Left colon (tissue), 2 donors: ENCODE data around the gene AKAP11. TPM values are rescaled to one million over a fixed set of nuclear protein-coding genes. Genes with fewer than 3 reads are reported as not detected.
A peak's percentile ranks its signal among the peaks of the same experiment; 100 is the strongest.

ENCODE experiments used
- ATAC-seq: fragments of 200-7000 bp; cut with Tn5 transposase; one replicate; pipeline ENCODE4 v1.9.1; 2020; ENCODE audit warnings: mild to moderate bottlenecking, moderate library complexity
- DNase-seq, 2 donors: peaks; one replicate each; pipeline ENCODE4 v3.0.0-alpha.2; 2020
- intact Hi-C, 2 donors: fragments of 100-400 bp; cut with DNase I in 1 of 2; cut with micrococcal nuclease in 1 of 2; formaldehyde crosslinking; loops; one replicate each; pipeline versions ENCODE4 v1.11.2 to v1.14.0; 2022; cut with DNase I, micrococcal nuclease
- total RNA-seq, 2 donors: library from RNA; stranded (reverse); fragmentation: NEBNext Ultra II Directional; extraction: Animal tissue kit (Norgen Biotek cat#: 25700); gene quantifications; one replicate each; pipeline ENCODE4 v1.2.1, GENCODE V29; 2021
- donor health status: DM: no; HTN: no; CAD: no.
- donor health status: DM: yes; HTN: yes; CAD: no.

Gene AKAP11
- total RNA-seq, 2 donors from 2014 or later = 20.7 to 26.9 TPM

DNA sequence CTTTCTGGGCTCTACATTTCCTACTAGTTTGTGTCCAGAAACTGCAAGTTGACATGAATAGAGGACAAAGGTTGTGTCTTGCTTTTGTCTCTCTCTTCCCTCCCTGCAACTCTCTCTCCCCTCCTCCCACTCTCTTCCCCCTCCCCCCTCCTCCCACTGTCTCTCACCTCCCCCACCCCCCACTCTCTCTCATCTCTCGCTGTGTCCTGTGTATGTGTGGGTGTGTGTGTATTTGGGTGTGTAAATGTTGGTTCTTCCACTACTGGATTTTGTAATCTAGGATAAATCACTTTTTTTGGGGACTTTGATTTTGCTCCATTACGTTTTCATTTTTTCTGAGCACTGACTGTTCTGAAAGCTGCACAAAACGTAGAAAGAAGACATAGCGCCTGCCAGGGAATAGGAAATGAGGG, 48.4 kb downstream of the AKAP11 start:
- DNase-seq (no peak), ATAC-seq (peak; percentile 64)

DNA sequence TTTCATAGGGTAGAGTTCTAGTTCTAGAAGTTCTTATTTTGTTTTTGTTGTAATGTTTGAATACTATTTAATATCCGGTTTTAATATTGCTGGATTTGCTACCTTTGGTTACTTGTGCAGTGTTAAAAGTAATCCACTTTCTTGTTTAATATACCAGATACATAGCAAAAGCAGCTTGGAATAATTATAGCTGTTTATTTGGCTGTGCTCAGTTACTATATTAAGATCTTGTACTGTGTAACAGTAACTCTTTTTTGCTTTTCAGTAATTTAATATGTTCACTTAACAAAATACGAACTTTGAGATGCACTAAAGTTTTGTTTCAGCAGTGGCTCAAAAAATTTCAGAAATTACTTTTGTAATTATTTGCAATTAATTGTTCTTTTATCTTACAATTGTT, 50.9 kb downstream of the AKAP11 start:
- DNase-seq = no peak
- intact Hi-C loops = no loop called here
- ATAC-seq = no peak

More for the DNA sequence above, 48.4 kb downstream of the AKAP11 start:
- intact Hi-C loops = no loop called here

DNA sequence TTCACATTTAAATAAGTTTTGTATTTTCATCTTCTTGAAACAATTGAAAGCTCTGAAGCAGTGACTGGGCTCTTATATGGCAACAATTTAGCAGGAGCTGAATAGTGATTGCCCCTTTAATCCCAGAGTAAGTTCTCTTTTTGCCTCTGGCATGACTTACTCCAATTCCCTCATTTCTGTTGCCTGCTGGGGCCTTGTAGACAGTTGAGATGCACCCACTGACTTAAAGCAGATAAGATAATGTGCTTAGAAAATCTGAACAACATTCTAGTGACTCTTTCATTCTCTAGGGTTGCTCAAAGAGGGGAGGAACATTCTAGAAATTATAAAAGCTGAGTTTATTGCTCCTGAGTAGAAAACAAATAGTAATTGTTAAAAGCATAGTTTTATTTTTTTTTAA, 52.8 kb downstream of the AKAP11 start:
- intact Hi-C loops = no loop called here
- DNase-seq (no peak), ATAC-seq (no peak)

DNA sequence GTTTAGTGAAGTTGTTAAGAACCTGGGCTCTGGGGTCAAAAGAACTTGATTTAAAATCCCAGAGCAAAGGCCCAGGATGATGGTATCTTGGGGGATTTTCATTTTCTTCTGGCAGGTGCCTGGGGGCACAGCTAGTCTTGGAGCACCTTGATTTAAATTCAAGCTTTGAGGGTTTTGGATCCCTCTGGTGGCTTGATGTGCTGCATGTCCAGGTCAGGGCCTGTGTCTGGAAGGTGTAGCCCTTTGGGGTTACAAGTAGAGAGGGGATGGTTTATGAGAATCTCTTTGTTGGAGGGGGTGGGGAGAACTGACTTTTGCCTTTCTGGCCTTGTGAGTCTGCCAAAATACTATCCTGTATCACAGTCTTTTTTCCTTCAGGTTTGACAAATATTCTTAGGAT, 55.8 kb downstream of the AKAP11 start:
- ATAC-seq = no peak
- DNase-seq = no peak
- intact Hi-C loops = no loop called here

DNA sequence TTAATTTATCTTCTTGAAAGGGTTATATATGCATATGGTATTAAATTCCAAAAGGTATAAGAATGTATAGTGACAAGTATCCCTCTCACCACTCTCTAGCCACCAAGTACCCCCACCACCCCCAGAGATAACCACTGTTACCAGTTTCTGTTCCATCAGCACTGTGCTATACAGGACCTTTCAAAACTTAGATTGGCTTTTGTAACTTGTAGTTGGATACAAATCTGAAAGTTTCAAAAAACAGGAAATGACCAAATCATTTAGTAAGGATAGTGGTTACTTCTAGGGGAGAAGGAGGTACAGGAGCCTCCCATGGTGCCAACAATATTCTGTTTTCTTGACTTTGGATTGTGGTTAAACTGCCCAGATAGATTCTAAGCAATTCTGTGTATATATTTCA, 56.7 kb downstream of the AKAP11 start:
- DNase-seq (no peak), ATAC-seq (no peak)
- intact Hi-C loops = no loop called here

DNA sequence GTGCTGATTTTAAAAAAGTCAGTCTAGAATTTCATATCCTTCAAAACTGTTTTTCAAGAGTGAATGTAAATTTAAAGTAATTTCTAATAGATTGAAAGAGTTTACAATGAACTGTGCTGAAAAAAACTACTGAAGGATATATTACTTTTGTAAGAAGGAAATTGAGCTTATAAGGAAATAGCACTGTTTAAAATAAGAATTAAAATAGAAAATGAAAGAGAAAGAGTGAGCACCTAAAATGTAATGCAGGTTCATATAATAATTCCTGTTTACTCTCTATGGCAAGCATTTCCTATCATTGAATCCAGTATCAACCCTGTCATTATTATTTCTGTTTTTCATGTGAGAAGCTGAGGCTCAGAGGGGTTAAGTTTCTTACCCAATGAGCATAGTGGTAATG, 57.3 kb downstream of the AKAP11 start:
- no peak for DNase-seq
- ATAC-seq = peak; percentile 54
- intact Hi-C loops = no loop called here

DNA sequence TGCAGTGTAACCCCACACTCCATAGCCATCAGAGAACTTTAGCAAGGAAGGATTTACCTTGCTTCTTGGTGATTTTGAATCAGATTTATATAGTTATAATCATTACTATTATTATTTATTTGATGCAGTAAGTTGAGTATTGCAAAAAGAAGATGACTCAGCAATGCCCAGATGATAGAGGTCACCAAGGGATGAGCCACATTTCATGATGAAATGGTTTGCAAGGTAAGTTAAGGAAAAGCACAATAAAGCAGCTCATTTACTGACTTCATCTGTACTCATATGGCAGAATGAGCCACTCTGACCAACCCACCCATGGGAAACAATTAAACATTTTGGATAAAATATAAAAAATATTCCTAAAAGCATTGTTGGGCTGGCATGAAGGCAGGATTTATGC, 59.1 kb downstream of the AKAP11 start:
- no peak for ATAC-seq
- DNase-seq = no peak
- intact Hi-C loops = no loop called here

DNA sequence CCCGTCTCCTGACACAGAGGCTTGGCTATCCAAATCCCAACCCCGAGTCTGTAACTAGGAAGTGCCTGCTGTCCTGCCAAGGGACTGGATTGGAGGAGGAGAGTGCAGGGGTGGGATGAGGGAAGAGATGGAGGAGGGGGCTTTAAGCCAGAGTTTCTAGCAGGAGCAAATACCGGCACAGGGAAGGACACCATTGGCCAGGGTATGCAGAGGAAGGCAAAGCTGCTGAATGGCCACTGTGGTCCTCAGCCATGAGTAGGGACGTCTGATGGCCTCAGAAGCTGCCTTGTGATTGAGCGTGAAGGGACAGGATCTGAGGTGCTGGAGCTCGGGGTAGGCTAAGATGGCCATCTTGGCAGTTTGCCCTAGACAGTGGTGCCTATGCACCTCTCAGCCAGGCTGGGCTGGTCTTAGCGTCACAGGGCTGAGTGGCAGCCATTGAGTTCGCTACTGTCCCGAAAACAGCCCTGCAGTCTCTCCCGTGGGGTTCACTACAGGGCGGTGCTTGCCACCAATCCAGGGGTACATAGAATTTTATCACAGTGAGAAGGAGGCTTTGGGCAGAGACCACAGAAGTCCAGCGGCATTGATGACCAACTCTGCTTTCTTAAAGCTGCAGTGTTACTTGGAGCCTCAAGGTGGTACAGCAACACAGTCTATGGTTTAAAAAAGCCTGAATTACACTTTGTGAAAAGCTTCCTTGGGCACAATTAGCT, 61.8 kb downstream of the AKAP11 start:
- no peak for DNase-seq
- intact Hi-C loops = no loop called here
- ATAC-seq = peak; percentile 86

DNA sequence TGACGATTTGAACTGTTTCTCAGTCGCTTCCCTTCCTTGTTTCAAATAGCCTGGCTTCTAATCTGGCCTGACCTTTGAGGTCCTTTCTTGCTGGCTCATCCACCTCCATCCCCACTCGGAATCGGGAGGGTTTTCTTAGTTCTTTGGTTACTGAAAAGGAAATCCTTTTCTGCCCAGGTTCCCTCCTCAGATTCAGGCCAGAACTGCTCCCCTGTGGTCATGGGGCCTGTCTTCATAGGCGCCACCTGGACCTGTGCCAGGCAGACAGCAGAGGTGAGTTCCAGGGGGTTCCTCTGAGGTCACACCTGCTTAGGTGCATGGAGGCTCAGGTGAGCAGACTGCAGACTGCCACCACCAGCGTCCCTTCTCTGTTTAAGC, 62.4 kb downstream of the AKAP11 start:
- intact Hi-C loops = no loop called here
- peak; percentile 5 for ATAC-seq

DNA sequence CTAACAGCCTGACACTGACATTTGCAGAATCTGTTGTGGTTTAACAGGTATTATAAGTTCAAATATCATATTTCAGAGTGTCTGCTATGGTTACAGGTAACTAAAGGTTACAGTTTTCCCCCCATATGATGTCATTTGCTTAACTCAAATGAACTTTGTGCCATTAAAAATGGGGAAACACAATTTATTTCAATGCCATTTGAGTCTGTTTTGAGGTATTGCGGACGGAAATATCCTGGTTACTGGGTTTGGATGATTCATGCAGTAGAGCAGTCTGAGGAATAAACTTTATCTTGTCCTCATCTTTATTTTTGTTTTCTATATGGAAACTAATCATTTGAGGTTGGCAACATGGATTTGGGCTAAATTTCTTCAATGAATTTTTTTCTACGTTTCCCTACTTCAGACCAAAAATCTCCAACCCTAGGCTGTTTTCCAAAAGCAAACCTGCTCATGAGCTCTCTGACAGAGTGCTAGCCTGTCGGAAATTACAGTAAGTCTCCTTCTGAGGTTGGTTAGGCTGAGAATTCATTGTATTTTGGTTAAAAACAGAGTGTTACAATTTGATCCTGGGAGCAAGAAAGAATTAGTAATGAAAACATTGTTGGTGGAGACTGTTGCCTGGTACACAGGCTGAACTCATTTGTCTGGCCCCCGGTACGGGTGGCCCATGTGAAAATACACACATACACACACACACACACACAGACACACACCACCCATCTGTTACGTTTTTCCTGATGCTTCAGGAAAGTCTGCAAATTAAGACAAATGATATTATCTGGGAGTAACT, 66.1 kb downstream of the AKAP11 start:
- no peak for ATAC-seq
- intact Hi-C loops = no loop called here
- no peak for DNase-seq

More for the DNA sequence above, 62.4 kb downstream of the AKAP11 start:
- DNase-seq = peak in 1 of 2 donors; percentile 26

DNA sequence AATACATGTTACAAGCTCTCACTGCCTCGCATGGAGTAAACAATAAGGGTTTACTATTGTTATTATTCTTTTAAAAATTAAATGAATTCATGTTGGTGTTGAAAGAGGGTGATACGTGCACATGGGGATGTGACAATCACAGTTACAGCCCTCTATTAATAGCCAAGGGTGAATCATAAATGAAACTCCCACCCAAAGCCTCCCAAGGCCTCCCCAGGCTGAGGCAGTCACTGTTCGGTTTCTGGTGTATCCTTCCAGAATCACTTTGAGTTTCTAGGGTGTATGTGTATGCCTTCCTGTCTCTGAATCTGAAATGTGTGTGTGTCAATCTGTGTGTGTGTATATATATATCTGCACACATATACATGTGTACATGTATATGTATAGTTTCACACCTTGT, 73.4 kb downstream of the AKAP11 start:
- no peak for DNase-seq
- intact Hi-C loops = no loop called here
- no peak for ATAC-seq

DNA sequence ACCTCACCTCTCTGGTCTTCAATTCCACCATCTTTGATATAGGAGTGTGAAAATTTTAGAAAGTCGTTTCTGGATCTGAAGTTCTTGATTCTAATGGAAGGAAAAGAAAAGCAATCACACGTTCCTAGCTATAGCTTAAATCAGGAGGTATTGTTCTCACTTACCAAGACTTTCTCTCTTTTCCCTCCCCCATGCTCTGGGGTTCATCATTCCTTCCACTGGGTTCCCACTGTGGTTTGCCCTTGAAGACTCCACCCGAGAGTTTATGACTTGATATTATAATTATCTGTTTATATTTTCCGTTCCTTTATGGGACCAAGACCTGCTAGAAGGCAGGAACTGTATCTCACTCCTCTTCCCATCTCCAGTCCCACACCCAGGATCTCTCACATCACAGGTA, 76.6 kb downstream of the AKAP11 start:
- intact Hi-C loops = no loop called here
- ATAC-seq = no peak

DNA sequence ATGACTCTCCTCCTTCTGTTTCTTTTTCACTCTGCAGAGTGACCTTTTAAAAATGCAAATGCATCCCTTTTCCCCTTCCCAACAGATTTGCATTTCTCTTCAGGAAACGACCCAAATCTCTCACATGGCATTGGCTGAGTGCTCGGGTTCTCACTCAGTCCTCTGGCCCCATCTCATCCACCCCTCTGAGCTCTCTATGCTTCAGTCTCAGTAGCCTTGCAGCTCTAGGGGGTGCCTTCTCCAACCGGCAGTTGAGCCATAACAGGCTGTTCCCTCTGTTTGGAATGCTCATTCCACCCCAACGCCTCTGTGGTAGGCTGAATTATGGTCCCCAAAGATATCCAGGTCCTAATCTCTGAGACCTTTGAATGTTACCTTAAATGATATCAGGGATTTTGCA, 78.2 kb downstream of the AKAP11 start:
- no peak for ATAC-seq
- intact Hi-C loops = no loop called here
- DNase-seq = no peak

More for the DNA sequence above, 76.6 kb downstream of the AKAP11 start:
- DNase-seq = no peak

DNA sequence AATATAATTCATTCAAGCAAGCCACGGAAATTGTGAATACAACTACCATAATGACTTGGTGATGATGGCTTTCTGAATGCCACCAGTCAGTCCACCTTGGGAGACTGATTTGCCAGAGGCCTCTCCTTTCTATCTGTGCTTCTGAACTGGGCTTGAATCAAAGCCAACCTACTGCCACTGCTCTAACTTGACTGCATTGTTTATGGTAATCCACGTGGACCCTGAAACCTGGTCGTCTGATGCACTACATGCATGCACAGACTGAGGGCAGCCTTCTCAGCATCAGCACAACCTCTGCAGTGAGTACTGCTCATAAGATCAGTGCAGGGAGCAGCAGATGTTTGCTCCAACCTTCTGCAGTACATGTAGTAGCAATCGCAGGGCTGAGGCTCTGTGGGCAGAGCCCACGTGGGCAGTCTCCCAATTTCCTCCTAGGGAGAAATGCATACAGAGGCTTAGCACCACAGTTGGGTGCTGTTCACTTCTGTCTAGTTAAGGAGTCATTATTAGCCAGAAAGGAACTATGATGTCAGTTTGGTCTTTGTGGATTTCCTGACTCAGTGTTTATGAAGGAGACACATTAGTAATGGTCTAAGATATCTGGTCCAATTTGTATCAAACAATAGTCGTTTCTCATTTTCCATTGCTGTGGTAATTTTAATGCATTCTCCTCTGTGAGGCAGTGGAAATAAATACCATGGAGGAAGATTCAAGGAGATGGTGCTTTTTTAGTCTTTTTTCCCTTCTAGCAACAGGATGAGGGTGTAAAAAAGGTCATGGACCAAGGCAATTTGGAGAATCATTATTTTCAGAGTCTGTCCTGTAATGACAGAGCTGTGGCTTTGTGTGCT, 82.5 kb downstream of the AKAP11 start:
- DNase-seq (no peak), ATAC-seq (peak; percentile 52)
- intact Hi-C loops = no loop called here

DNA sequence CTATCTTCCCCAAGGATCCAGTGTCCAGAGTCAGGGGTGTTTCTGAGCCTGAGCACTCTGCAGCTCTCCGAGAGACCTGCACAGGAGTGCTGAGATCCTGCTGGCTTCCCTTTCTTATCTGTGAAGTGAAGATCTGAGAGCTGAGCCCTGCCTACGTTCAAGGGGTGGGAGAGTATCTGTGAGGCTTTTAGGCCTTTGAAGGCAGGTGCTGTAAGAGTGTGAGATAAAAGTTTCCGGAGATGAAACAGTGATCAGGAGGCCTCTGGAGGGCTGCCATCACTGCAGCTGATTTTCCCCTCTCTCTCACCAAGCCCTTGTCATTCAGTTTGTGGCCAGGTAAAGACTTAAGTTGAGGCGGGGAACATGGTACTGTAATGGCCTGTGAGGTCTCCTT, 83.1 kb downstream of the AKAP11 start:
- DNase-seq (no peak), ATAC-seq (no peak)
- intact Hi-C loops = no loop called here

DNA sequence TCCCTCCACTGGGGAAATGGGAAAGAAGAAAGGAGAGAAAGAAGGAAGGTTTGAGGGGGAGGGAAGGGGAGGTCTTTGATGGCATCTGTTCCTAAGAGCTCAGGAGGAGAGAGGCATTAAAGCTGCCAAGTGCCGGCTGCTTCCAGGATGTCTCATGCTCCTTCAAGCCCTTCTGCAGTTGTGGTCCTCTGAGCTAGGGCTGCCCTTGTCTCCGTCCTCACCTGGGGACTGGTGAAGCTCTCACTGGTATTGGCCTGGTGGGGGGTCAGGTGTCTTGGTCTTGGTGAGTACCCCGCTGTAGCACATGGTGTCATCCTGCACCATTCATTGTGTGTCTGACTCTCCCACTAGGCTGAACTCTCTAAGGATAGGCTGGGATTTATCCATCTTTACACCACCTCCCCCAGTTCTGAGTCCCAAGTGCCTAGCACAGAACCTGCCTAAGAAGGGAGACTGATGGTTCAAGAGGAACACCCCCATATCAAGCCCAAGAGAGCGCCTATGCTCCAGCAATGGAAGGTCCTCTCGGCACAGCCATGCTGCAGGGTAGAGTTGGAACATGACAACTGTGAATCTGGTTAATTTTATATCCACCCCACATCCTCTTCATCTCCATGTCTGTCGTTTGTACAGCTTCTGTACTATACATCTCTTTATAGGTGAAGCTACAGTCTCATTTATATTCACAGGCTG, 83.7 kb downstream of the AKAP11 start:
- intact Hi-C loops = no loop called here
- DNase-seq (no peak), ATAC-seq (no peak)

DNA sequence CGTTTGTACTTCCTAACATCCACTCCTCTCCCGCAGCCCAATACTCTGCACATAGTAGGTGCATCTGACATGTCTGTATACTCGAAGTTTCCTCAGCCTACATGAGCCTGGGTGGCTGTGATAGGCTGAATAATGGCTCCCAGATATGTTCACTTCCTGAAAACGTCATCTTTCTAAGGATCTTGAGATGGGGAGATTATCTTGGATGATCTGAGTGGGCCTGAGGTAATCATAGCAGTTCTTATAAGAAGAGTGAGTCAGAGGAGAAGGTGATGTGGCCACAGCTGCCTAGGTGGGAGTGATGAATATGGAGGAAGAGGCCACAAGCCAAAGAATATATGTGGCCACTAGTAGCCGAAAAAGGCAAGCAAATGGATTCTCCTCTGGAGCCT, 84.2 kb downstream of the AKAP11 start:
- DNase-seq (no peak), ATAC-seq (no peak)
- intact Hi-C loops = no loop called here

DNA sequence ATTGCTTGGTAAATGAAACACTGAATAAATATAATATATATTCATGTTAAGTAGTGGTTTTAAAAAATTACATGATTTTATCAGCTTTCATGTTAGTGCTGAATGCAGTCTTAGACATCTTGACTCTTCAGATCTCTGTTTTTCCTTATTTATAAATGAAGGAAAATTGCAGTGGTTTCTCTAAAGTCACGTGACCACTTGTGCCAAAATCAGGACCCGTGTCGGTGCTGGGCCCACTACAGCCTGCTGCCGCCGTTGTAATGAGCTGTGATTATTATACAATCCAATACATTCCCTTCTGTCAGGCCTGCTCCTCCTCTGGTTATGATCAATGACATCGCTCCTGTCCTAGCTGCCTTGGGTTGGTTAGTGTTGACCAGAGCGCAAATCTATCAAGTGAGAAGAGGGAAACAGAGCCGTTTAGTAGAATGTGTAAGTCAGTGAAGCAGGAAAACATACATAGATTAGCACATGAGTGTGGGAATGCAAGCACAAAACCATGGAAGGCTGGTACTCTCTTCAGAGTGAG, 88.2 kb downstream of the AKAP11 start:
- intact Hi-C loops = no loop called here
- no peak for DNase-seq
- no peak for ATAC-seq

DNA sequence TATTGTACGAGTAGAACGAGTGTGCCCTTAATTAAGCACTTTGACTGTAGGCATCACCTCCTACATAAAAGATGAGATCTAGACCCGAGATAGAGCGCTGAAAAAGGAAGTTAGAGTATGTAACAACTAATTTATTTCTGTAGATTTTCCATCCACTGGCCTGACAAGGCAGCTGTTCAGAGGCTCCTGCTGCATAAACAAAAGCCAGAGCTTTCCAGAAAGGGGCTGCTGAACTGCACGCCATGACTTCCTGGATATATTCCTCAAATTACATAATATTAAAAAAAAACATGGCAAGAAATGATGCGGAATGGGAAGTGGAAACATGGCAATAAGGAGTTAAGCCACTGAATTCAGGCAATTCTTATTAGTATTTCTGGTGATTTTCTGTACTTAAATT, 89.7 kb downstream of the AKAP11 start:
- ATAC-seq (no peak), DNase-seq (no peak)
- intact Hi-C loops = no loop called here
